Cortex of kidney (tissue), 1 donor: ENCODE measurements around the gene PPIE.

Source experiments
- DNase-seq: peaks from one replicate; lab custom pipeline; 2025; lab: John Stamatoyannopoulos, UW

Gene PPIE

DNA sequence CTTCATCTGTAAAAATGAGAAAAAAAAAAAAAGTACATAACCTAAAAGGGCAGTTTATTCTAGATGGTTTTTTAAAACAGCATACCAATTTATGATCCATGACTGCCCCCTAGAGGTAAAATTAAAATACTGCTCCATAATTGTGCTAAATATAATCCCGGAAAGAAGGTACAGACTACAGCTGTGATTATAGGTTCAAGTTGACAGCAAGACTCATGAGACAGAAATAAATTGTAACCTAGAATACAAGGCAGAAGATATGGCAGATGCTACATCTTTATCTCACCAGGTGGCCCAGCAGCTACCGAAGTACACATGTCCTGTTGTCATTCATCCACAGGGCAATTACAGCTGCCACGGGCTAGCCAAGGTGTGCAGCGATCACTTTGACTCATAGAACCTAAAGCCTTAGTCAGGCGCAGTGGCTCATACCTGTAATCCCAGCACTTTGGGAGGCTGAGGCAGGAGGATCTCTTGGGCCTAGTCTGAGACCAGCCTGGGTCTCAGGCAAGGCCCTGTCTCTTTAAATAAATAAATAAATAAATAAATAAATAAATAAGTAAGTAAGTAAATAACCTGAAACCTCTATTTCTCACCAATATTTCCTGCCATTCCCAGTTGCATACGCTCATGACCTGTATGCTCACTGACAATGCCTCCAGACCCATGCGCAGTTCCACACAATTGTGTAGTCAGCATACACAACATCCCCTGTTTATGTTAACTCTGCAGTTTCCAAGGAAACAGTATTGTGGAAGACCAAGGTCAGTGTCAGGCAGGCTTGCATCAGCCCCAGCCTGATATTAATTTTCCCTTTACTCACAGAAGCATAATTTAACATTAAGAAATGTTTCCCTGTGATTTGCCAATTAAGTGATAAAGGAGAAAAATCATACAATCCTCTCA, 18.3 kb upstream of the PPIE start:
- no peak for DNase-seq

DNA sequence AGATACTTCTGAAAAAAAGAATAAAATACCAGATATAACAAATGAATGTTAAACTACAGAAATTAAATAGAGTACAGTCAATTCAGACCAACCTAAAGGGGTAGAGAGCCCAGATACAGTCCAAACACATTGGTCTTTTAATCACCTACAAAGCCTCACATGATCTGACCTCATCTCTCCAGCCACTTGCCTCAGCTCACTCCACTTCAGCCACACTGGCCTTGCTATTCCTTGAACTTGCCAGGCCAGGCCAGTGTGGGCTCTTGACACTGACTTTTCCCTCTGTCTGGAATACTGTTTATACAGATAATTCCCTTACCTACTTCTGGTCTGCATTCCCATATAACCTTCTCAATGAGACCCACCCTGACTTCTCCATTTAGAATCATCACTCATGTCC, 17.0 kb upstream of the PPIE start:
- DNase-seq, result no peak

- no peak for DNase-seq
Measured at GRCh38 chr1:39722495-39722894, 16.2 kb upstream of the PPIE start.

DNA sequence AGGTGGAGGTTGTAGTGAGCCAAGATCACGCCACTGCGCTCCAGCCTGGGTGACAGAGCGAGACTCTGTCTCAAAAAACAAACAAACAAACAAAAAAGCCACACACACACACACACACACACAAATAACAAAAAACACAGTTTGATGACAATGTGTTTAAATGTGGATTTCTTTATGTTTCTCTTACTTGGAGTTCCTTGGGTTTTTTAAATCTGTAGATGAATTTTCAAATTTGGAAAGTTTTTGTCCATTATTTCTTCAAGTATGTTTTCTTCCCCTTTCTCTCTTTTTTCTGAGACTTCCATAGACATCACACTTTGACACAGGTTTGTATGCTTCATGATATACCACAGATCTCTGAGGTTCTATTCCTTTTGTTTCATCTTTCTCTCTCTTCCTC, 12.1 kb upstream of the PPIE start:
- DNase-seq, result no peak

DNA sequence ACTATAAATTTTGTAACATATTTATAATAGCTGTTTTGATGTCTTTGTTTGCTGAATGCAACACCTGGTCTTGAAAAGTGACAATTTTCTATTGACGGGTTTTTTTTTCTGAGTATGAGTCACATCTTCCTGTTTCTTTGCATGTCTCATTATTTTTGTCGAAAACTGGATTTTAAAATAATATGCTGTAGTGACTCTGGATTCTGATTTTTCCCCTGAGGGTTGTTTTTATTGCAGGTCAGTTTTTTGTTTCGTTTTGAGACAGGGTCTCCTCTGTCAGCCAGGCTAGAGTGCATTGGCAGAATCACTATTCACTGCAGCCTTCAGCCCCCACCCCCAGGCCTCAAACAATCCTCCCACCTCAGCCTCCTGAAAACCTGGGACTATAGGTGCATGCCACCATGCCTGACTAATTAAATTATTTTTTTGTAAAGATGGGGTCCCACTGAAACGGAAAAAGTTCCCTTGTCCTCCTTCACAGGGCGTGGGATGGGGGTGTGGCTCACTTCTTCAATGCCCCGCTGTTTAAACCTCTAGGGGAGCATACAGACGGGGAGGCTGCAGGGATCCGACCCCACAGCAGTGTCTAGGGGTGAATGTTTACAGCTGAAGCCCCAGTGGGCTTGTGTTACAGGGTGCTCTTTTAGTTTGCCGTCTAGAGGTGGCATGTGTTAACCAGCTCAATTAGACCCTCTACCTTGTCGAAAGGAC, 11.3 kb upstream of the PPIE start:
- DNase-seq, result no peak

GRCh38 chr1:39727932-39728317, 10.8 kb upstream of the PPIE start:
- no peak for DNase-seq

GRCh38 chr1:39729030-39729429, 9.7 kb upstream of the PPIE start:
- no peak for DNase-seq

- no peak for DNase-seq
Measured at GRCh38 chr1:39729842-39730241, 8.8 kb upstream of the PPIE start.

DNA sequence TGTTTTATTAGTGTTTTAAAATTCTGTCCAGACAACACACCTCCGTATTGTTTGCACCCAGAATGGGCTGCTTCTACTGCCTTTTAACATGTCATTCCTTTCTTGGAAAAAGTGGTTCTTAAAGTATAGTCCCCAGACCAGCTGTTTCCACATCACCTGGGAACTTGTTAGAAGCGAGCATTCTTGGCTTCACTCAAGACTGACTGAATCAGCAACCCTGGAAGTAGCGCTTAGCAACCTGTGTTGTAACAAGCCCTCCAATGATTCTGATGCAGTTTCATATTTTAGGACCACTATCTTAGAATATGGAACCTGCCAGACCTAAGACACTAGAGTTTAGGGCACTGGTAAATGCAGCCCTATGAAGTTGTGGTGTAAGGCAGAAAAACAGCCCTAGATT, 6.0 kb upstream of the PPIE start:
- DNase-seq, result no peak

- no peak for DNase-seq
Measured at GRCh38 chr1:39733161-39733560, 5.5 kb upstream of the PPIE start.

- DNase-seq, result no peak
Measured at GRCh38 chr1:39735731-39736130, 3.0 kb upstream of the PPIE start.

GRCh38 chr1:39737546-39738169, 1.0 kb upstream of the PPIE start:
- DNase-seq, result no peak

DNA sequence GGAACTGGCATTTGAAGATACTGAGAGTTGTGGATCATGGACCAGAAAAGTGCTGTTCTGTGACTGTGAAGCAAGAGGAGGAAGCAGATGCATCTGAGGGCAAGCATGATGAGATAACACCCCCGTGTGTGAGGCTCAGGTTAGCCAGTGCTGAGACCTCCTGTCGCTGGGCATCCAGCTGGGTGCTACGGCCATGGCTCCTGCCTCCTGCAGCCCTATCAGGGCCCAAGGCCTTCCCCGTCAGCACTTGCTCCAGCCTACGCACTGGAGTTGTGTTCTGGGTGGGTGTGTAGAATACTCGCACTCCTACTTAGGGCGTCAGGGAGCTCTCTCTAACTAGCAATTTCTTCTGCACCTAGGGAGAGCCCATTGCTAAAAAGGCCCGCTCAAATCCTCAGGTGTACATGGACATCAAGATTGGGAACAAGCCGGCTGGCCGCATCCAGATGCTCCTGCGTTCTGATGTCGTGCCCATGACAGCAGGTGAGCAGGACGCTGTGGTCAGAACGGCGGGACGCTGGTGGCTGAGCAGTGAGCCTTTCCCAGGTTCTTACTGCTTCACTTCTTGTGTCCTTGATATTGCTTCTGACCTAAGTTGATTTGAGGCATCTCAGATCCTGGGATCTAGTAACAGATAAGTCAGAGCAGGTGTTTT, 6.5 kb downstream of the PPIE start:
- DNase-seq, result no peak

GRCh38 chr1:39751595-39751994, 12.9 kb downstream of the PPIE start:
- DNase-seq, result no peak

DNA sequence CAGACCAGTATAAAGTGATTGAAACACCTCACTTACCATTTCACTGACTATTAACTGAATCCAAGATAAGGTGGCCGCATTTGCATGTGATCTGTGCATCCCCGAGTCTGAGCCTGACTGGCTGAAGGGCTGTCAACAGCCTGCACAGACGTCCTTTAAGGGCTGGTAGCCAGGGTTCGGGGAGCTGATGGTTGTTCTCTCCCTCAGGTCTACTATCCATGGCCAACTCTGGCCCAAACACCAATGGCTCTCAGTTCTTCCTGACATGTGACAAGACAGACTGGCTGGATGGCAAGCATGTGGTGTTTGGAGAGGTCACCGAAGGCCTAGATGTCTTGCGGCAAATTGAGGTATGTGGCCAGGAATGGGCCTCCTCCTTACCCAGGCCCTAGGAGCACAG, 14.0 kb downstream of the PPIE start:
- DNase-seq, result no peak

DNA sequence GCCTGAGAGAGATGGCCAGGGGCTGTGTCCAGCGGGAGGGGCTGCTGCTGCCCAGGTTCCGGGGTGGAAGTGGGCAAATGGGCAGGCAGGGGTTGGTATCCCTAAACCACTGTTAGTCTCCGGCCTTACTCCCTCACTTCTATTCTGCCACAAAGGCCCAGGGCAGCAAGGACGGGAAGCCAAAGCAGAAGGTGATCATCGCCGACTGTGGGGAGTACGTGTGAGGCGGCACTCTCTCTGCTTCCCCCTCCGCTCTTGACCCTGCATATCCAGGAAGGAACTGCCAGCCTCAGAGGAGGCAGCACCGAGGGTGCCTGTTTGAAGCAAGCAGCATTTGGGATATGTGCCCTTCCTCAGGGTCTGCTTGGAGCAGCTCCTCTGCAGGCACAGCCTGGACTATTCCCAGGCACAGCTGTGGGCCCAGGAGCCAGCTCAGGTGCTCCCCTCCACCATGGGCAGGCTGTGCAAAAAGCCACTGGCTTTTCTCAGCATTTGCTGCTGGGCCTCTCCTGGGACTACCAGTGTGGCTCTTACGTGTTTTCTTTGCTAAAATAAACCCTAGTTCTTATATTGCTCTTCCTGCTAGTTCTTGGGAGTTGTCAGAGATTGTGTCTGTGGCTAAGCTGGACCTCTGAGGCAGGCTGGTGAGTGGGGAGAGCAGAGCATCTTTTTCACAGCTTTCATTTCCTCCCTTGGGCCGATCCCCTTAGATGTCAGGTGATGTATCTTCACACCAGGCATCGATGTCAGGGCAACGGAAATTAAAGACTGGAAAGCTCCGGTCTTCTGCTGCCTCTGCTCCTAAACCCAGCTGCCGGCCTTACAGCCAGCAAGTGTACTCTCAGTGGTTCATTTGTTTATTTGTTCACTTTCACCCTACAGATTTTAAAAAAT, 14.7 kb downstream of the PPIE start:
- no peak for DNase-seq

DNA sequence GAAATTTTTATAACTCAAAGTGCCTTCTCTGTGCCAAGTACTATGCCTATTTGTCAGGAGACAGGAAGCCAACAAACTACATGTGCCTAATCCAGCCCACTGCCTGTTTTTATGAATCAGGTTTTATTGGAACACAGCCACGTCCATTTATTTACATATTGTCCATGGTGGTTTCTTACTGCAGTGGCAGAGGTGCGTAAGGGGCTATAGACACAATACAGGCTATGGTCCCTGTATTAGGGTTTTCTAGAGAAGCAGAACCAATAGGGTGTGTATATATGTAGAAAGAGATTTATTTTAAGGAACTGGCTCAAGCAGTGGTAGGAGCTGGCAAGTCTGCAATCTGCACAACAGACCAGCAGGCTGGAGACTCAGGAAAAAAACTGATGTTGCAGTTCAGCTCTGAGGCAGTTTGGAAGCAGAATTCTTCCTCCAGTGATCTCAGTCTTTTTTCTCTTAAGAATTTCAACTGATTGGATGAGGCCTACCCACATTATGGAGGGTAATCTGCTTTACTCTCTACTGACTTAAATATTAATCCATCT, 15.4 kb downstream of the PPIE start:
- DNase-seq, result no peak

- no peak for DNase-seq
Measured at GRCh38 chr1:39754906-39755504, 16.3 kb downstream of the PPIE start.

- no peak for DNase-seq
Measured at GRCh38 chr1:39755965-39756659, 17.4 kb downstream of the PPIE start.

- DNase-seq, result no peak
Measured at GRCh38 chr1:39757501-39757900, 18.8 kb downstream of the PPIE start.
